Osteoblast (primary cell): ENCODE measurements around the gene RFC5. TPM values are rescaled to one million over a fixed set of nuclear protein-coding genes. Genes with fewer than 3 reads are reported as not detected.
"Not testable (repeated sequence)": the region's sequence is repeated elsewhere in the genome, so short reads cannot be mapped to it uniquely, and the experiment has no call there.

Source experiments
- DNase-seq: peaks from one replicate; pipeline ENCODE4 v3.0.0; 2011; ENCODE audit warnings: low spot score, mixed read lengths; ENCODE audit not compliant: insufficient read length; ENCODE audit errors: missing footprints
- H2AFZ ChIP-seq: 2 replicates; pipeline ENCODE4 v1.6.0; 2011; ENCODE audit warnings: mild to moderate bottlenecking, low read length
- H3K27ac ChIP-seq: 2 replicates; pipeline ENCODE4 v1.5.1; 2011; ENCODE audit warnings: mild to moderate bottlenecking, low read depth, low read length, moderate library complexity
- H3K27me3 ChIP-seq: 2 replicates; pipeline ENCODE4 v1.6.0; 2012; ENCODE audit warnings: mild to moderate bottlenecking, control low read depth, inconsistent platforms, low read length, moderate library complexity; ENCODE audit not compliant: insufficient read depth
- H3K36me3 ChIP-seq: 2 replicates; pipeline ENCODE4 v1.5.1; 2011; ENCODE audit warnings: mild to moderate bottlenecking, low read length, control low read depth, moderate library complexity; ENCODE audit not compliant: insufficient read depth
- H3K4me1 ChIP-seq: 2 replicates; pipeline ENCODE4 v1.5.1; 2011; ENCODE audit warnings: mild to moderate bottlenecking, low read length, control low read depth, moderate library complexity; ENCODE audit not compliant: insufficient read depth
- H3K4me2 ChIP-seq: 2 replicates; pipeline ENCODE4 v1.6.0; 2011; ENCODE audit warnings: mild to moderate bottlenecking, low read length; ENCODE audit not compliant: insufficient read depth
- H3K4me3 ChIP-seq: fragments of 200-600 bp; sonication (generic); 3 replicates; pipeline ENCODE4 v1.5.1; 2012; ENCODE audit warnings: mild to moderate bottlenecking, low read length, inconsistent platforms; ENCODE audit not compliant: insufficient read depth
- H3K79me2 ChIP-seq: 2 replicates; pipeline ENCODE4 v1.6.0; 2012; ENCODE audit warnings: mild to moderate bottlenecking, low read length, control low read depth, inconsistent platforms; ENCODE audit not compliant: insufficient read depth
- H3K9me3 ChIP-seq: 2 replicates; pipeline ENCODE4 v1.5.1; 2011; ENCODE audit warnings: low read depth, low read length, control low read depth
- H4K20me1 ChIP-seq: 2 replicates; pipeline ENCODE4 v1.6.0; 2012; ENCODE audit warnings: mild to moderate bottlenecking, low read length, control low read depth; ENCODE audit not compliant: insufficient read depth
- CTCF ChIP-seq: IDR thresholded peaks from 2 replicates; pipeline ENCODE4 v1.5.1; 2011; ENCODE audit warnings: mild to moderate bottlenecking, low read depth, low read length, moderate library complexity; ENCODE audit errors: extremely low read depth
- total RNA-seq: library from RNA; depleted of rRNA; stranded (reverse); fragments of >200 nt; gene quantifications from 2 replicates; pipeline ENCODE4 v1.2.3, GENCODE V29; 2012

RFC5 gene
- total RNA-seq, 1 donor, result 8.3 TPM

DNA sequence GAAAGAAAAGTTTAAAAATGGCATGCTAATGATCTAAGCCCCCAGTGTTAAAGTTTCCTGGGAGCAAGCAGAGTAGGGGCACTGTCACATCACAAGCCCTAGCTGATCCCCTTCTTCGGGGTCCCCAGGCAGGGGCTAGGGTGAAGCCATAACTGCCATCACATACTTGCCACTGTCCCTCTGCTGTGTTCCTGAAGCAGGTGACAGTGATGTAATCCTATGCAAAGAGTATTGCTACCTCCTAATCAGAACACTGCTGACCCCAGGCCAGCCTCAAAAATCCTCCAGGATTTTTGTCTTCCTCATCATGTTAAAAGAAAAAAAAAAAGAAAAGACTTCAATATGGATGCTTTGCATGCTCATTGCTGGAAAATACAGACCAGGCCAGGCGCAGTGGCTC lies 1.2 kb upstream of the RFC5 start:
- no peak for DNase-seq
- no peak for TF ChIP-seq CTCF
- no peak overlapping the region for H3K4me2 ChIP-seq
- H3K9me3 ChIP-seq, result no peaks in the 10 kb centered on the region
- no peak overlapping the region for H3K4me3 ChIP-seq
- peaks cover 12% of the 10 kb centered on the region for H3K4me1 ChIP-seq
- no peak overlapping the region for H3K27ac ChIP-seq
- H4K20me1 ChIP-seq, result no peaks in the 10 kb centered on the region
- no peak overlapping the region for H2AFZ ChIP-seq
- peaks cover 18% of the 10 kb centered on the region for H3K79me2 ChIP-seq
- H3K36me3 ChIP-seq, result peaks cover 17% of the 10 kb centered on the region
- H3K27me3 ChIP-seq, result no peaks in the 10 kb centered on the region

GRCh38 chr12:118015944-118016343 lies 559 bp upstream of the RFC5 start:
- no peaks in the 10 kb centered on the region for H3K27me3 ChIP-seq
- peaks cover 17% of the 10 kb centered on the region for H3K36me3 ChIP-seq
- no peak for TF ChIP-seq CTCF
- peaks cover 12% of the 10 kb centered on the region for H3K4me1 ChIP-seq
- H3K9me3 ChIP-seq, result no peaks in the 10 kb centered on the region
- H3K4me3 ChIP-seq, result peak overlapping the region; percentile 97
- H3K79me2 ChIP-seq, result peaks cover 18% of the 10 kb centered on the region
- no peaks in the 10 kb centered on the region for H4K20me1 ChIP-seq
- H2AFZ ChIP-seq, result peak overlapping the region; percentile 95
- DNase-seq, result no peak
- H3K27ac ChIP-seq, result peak overlapping the region; percentile 41
- peak overlapping the region; percentile 98 for H3K4me2 ChIP-seq

GRCh38 chr12:118017926-118018325 lies 1.4 kb downstream of the RFC5 start:
- Histone ChIP-seq H3K27ac (no peak overlapping the region), H3K4me2 (peak overlapping the region; percentile 98), H3K9me3 (no peaks in the 10 kb centered on the region), H3K4me3 (no peak overlapping the region), H3K79me2 (peaks cover 18% of the 10 kb centered on the region), H3K27me3 (no peaks in the 10 kb centered on the region), H3K36me3 (peaks cover 17% of the 10 kb centered on the region), H3K4me1 (peaks cover 12% of the 10 kb centered on the region), H2AFZ (no peak overlapping the region), H4K20me1 (no peaks in the 10 kb centered on the region)
- no peak for TF ChIP-seq CTCF
- no peak for DNase-seq

GRCh38 chr12:118020036-118020435 lies 3.5 kb downstream of the RFC5 start:
- no peaks in the 10 kb centered on the region for H4K20me1 ChIP-seq
- H3K27ac ChIP-seq, result no peak overlapping the region
- no peak for DNase-seq
- no peak for TF ChIP-seq CTCF
- no peak overlapping the region for H3K4me2 ChIP-seq
- no peak overlapping the region for H2AFZ ChIP-seq
- H3K4me3 ChIP-seq, result no peak overlapping the region
- H3K4me1 ChIP-seq, result peaks cover 12% of the 10 kb centered on the region
- H3K36me3 ChIP-seq, result peaks cover 19% of the 10 kb centered on the region
- peaks cover 18% of the 10 kb centered on the region for H3K79me2 ChIP-seq
- H3K9me3 ChIP-seq, result no peaks in the 10 kb centered on the region
- no peaks in the 10 kb centered on the region for H3K27me3 ChIP-seq

DNA sequence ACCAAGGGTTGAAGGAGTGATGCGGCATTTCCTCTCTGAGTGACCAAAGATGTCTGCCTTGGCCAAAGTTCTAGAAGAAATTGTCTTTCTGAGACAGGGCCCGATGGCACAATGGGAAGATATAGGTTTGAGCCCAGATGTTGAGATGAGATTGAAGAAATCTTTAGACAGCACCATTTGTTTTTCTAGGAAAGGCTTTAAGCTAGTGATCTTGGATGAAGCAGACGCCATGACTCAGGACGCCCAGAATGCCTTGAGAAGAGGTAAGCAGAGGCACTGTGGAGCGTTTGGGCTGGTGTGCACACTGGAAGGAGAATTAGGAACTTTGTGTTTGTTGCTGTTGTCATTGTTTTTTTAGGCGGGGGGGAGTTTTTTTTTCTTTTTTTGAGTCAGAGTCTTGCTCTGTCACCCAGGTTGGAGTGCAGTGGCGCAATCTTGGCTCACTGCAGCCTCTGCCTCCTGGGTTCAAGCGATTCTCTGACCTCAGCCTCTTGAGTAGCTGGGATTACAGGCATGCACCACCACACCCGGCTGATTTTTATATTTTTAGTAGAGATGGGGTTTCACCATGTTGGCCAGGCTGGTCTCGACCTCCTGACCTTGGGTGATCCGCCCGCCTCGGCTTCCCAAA lies 5.7 kb downstream of the RFC5 start:
- Histone ChIP-seq H3K79me2 (peaks cover 12% of the 10 kb centered on the region), H3K36me3 (peaks cover 35% of the 10 kb centered on the region)
- not testable (repeated sequence) for H3K4me1 ChIP-seq, H3K27ac ChIP-seq, H3K9me3 ChIP-seq, H3K4me3 ChIP-seq, H3K27me3 ChIP-seq, H3K4me2 ChIP-seq, H4K20me1 ChIP-seq, H2AFZ ChIP-seq, DNase-seq
